GM12878 (cell line): ENCODE measurements around the gene LRRC75A.

Experiments
- EGR1 ChIP-seq, 2 experiments: IDR thresholded peaks; 1 replicate in 1 of 2; 2 replicates in 1 of 2; pipeline ENCODE4 v1.6.1; 2011 to 2012; ENCODE audit warnings: low read depth in 2 of 2, low read length in 2 of 2, borderline replicate concordance in 1 of 2, mild to moderate bottlenecking in 1 of 2, moderate library complexity in 1 of 2
- EZH2 ChIP-seq: IDR thresholded peaks from 2 replicates; pipeline ENCODE4 v1.6.1; 2012; ENCODE audit warnings: low read depth, mild to moderate bottlenecking, control low read depth, inconsistent platforms, low read length, borderline replicate concordance; ENCODE audit not compliant: control insufficient read depth
- FOXM1 ChIP-seq: IDR thresholded peaks from 2 replicates; pipeline ENCODE4 v1.6.1; 2012; ENCODE audit warnings: low read depth, mild to moderate bottlenecking, inconsistent platforms, low read length, moderate library complexity
- HCFC1 ChIP-seq: fragments of 150-350 bp; IDR thresholded peaks from 2 replicates; pipeline ENCODE4 v1.6.1; 2014; ENCODE audit warnings: low read length
- MYC ChIP-seq: IDR thresholded peaks from 2 replicates; pipeline ENCODE4 v1.6.1; 2011; ENCODE audit warnings: mild to moderate bottlenecking, low read length, moderate library complexity, inconsistent platforms; ENCODE audit not compliant: insufficient read depth, insufficient replicate concordance, insufficient read length, severe bottlenecking
- NFYB ChIP-seq: IDR thresholded peaks from 2 replicates; pipeline ENCODE4 v1.6.1; 2011; ENCODE audit warnings: low read depth, mild to moderate bottlenecking, low read length, improper control_type of control experiment, moderate library complexity; ENCODE audit not compliant: insufficient read depth
- SREBF2 ChIP-seq: IDR thresholded peaks from 2 replicates; pipeline ENCODE4 v1.6.1; 2012; ENCODE audit warnings: mild to moderate bottlenecking, low read length
- TF ChIP-seq, protein P1 (sequence below), 3 experiments: IDR thresholded peaks in 2 of 3; conservative IDR thresholded peaks in 1 of 3; 2 replicates each; pipeline ENCODE4 v1.5.1; 2011; ENCODE audit warnings: low read depth in 3 of 3, low read length in 3 of 3, mild to moderate bottlenecking in 3 of 3, control low read depth in 2 of 3, moderate library complexity in 2 of 3, inconsistent platforms in 1 of 3, mixed read lengths in 1 of 3; ENCODE audit not compliant: control insufficient read depth in 2 of 3, insufficient read depth in 1 of 3; ENCODE audit errors: extremely low read depth in 1 of 3
- TF ChIP-seq, protein P2 (sequence below): IDR thresholded peaks from 2 replicates; pipeline ENCODE4 v1.6.1; 2012; ENCODE audit warnings: mild to moderate bottlenecking, low read depth, low read length
- TF ChIP-seq, protein P3 (sequence below): IDR thresholded peaks from 2 replicates; pipeline ENCODE4 v1.6.1; 2011; ENCODE audit warnings: mild to moderate bottlenecking, low read depth, low read length, moderate library complexity; ENCODE audit not compliant: insufficient replicate concordance
- TF ChIP-seq, protein P4 (sequence below): fragments of 450-650 bp; formaldehyde crosslinking; IDR thresholded peaks from 2 replicates; pipeline ENCODE4 v1.5.0; 2022; ENCODE audit warnings: mild to moderate bottlenecking, missing genetic modification characterization

DNA sequence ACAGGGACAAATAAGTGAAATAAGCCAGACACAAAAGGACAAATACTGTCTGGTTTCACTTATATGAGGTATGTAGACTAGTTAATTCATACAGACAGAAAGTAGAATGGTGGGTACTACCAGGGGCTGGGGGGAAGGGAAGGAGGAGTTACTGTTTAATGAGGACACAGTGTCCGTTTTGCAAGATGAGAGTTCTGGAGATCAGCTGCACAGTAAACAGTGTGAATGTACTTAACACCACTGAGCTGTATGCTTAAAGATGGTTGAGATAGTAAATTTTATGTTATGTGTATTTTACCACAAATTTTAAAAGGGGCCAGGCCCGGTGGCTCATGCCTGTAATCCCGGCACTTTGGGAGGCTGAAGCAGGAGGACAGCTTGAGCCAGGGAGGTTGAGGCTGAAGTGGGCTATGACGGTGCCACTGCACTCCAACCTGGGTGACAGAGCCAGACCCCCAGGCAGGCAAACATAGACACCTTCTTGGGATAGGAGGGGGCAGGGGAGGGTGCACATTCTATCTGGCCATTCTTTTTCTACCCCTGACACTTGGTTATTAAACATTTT, 23.5 kb downstream of the LRRC75A start:
- TF ChIP-seq, protein P1, sequence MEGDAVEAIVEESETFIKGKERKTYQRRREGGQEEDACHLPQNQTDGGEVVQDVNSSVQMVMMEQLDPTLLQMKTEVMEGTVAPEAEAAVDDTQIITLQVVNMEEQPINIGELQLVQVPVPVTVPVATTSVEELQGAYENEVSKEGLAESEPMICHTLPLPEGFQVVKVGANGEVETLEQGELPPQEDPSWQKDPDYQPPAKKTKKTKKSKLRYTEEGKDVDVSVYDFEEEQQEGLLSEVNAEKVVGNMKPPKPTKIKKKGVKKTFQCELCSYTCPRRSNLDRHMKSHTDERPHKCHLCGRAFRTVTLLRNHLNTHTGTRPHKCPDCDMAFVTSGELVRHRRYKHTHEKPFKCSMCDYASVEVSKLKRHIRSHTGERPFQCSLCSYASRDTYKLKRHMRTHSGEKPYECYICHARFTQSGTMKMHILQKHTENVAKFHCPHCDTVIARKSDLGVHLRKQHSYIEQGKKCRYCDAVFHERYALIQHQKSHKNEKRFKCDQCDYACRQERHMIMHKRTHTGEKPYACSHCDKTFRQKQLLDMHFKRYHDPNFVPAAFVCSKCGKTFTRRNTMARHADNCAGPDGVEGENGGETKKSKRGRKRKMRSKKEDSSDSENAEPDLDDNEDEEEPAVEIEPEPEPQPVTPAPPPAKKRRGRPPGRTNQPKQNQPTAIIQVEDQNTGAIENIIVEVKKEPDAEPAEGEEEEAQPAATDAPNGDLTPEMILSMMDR (IDR thresholded peaks at IDR 0.05 in 2 of 3, conservative IDR thresholded peaks at IDR 0.05 in 1 of 3; ENCODE audit: control insufficient read depth in 2 of 3, extremely low read depth in 1 of 3, insufficient read depth in 1 of 3, low read depth in 3 of 3, low read length in 3 of 3): no peak
- TF ChIP-seq, protein P2, sequence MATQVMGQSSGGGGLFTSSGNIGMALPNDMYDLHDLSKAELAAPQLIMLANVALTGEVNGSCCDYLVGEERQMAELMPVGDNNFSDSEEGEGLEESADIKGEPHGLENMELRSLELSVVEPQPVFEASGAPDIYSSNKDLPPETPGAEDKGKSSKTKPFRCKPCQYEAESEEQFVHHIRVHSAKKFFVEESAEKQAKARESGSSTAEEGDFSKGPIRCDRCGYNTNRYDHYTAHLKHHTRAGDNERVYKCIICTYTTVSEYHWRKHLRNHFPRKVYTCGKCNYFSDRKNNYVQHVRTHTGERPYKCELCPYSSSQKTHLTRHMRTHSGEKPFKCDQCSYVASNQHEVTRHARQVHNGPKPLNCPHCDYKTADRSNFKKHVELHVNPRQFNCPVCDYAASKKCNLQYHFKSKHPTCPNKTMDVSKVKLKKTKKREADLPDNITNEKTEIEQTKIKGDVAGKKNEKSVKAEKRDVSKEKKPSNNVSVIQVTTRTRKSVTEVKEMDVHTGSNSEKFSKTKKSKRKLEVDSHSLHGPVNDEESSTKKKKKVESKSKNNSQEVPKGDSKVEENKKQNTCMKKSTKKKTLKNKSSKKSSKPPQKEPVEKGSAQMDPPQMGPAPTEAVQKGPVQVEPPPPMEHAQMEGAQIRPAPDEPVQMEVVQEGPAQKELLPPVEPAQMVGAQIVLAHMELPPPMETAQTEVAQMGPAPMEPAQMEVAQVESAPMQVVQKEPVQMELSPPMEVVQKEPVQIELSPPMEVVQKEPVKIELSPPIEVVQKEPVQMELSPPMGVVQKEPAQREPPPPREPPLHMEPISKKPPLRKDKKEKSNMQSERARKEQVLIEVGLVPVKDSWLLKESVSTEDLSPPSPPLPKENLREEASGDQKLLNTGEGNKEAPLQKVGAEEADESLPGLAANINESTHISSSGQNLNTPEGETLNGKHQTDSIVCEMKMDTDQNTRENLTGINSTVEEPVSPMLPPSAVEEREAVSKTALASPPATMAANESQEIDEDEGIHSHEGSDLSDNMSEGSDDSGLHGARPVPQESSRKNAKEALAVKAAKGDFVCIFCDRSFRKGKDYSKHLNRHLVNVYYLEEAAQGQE: no peak
- TF ChIP-seq EZH2 (no peak), HCFC1 (no peak), NFYB (no peak), EGR1 (IDR thresholded peaks at IDR 0.05; ENCODE audit: borderline replicate concordance in 1 of 2, low read depth in 2 of 2, low read length in 2 of 2) (no peak), SREBF2 (no peak), FOXM1 (no peak), MYC (no peak)
- TF ChIP-seq, protein P3, sequence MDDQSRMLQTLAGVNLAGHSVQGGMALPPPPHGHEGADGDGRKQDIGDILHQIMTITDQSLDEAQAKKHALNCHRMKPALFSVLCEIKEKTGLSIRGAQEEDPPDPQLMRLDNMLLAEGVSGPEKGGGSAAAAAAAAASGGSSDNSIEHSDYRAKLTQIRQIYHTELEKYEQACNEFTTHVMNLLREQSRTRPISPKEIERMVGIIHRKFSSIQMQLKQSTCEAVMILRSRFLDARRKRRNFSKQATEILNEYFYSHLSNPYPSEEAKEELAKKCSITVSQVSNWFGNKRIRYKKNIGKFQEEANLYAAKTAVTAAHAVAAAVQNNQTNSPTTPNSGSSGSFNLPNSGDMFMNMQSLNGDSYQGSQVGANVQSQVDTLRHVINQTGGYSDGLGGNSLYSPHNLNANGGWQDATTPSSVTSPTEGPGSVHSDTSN: no peak
- TF ChIP-seq, protein P4, sequence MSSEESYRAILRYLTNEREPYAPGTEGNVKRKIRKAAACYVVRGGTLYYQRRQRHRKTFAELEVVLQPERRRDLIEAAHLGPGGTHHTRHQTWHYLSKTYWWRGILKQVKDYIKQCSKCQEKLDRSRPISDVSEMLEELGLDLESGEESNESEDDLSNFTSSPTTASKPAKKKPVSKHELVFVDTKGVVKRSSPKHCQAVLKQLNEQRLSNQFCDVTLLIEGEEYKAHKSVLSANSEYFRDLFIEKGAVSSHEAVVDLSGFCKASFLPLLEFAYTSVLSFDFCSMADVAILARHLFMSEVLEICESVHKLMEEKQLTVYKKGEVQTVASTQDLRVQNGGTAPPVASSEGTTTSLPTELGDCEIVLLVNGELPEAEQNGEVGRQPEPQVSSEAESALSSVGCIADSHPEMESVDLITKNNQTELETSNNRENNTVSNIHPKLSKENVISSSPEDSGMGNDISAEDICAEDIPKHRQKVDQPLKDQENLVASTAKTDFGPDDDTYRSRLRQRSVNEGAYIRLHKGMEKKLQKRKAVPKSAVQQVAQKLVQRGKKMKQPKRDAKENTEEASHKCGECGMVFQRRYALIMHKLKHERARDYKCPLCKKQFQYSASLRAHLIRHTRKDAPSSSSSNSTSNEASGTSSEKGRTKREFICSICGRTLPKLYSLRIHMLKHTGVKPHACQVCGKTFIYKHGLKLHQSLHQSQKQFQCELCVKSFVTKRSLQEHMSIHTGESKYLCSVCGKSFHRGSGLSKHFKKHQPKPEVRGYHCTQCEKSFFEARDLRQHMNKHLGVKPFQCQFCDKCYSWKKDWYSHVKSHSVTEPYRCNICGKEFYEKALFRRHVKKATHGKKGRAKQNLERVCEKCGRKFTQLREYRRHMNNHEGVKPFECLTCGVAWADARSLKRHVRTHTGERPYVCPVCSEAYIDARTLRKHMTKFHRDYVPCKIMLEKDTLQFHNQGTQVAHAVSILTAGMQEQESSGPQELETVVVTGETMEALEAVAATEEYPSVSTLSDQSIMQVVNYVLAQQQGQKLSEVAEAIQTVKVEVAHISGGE (CRISPR knock-in tag): no peak
